ENCODE measurements around the gene RORB.

Gene RORB

GRCh38 chr9:74534841-74535240 lies 37.7 kb downstream of the RORB start:
- no peak for DNase-seq (ENCODE audit: low spot score)
- ChIA-PET CTCF (interaction anchor here (0.6 kb wide), 1 partner anchor 628 kb away, joined by 5 read pairs; no protein-coding TSS in a partner anchor), POLR2A (ENCODE audit: low non-redundant PET) (no interaction called here)
- H3K27ac ChIP-seq: no peak overlapping the region
- TF ChIP-seq CTCF (conservative IDR thresholded peaks at IDR 0.05; ENCODE audit: low read depth): no peak

- no peak overlapping the region for H3K27ac ChIP-seq
- ChIA-PET POLR2A (ENCODE audit: low non-redundant PET) (no interaction called here), CTCF (interaction anchor here (0.6 kb wide), 2 partner anchors 20 to 127 kb away, joined by 3 to 5 read pairs; no protein-coding TSS in a partner anchor)
- DNase-seq (ENCODE audit: low spot score): no peak
- TF ChIP-seq CTCF (conservative IDR thresholded peaks at IDR 0.05; ENCODE audit: low read depth): no peak
These were observed 46.0 kb downstream of the RORB start for GRCh38 chr9:74543145-74543544.

GRCh38 chr9:74551266-74551665 lies 54.1 kb downstream of the RORB start:
- POLR2A ChIA-PET (ENCODE audit: low non-redundant PET): no interaction called here

GRCh38 chr9:74554751-74555419 lies 57.8 kb downstream of the RORB start:
- ChIA-PET POLR2A (ENCODE audit: low non-redundant PET) (no interaction called here), CTCF (interaction anchor here (0.7 to 0.8 kb wide), 2 partner anchors 22 to 650 kb away, joined by 3 read pairs; no protein-coding TSS in a partner anchor)
- no peak overlapping the region for H3K27ac ChIP-seq
- TF ChIP-seq CTCF (conservative IDR thresholded peaks at IDR 0.05; ENCODE audit: low read depth): no peak
- no peak for DNase-seq (ENCODE audit: low spot score)

More at GRCh38 chr9:74551266-74551665, 54.1 kb downstream of the RORB start:
- TF ChIP-seq CTCF (conservative IDR thresholded peaks at IDR 0.05; ENCODE audit: low read depth): no peak
- no peak overlapping the region for H3K27ac ChIP-seq
- CTCF ChIA-PET: no interaction called here
- no peak for DNase-seq (ENCODE audit: low spot score)

GRCh38 chr9:74555565-74555964 lies 58.4 kb downstream of the RORB start:
- CTCF ChIA-PET: interaction anchor here (0.7 to 1.0 kb wide), 3 partner anchors 17 to 650 kb away, joined by 3 read pairs; no protein-coding TSS in a partner anchor
- no peak for DNase-seq (ENCODE audit: low spot score)
- POLR2A ChIA-PET (ENCODE audit: low non-redundant PET): no interaction called here
- no peak overlapping the region for H3K27ac ChIP-seq
- TF ChIP-seq CTCF (conservative IDR thresholded peaks at IDR 0.05; ENCODE audit: low read depth): no peak

GRCh38 chr9:74556685-74557084 lies 59.5 kb downstream of the RORB start:
- ChIA-PET POLR2A (ENCODE audit: low non-redundant PET) (no interaction called here), CTCF (interaction anchor here (1.0 kb wide), 1 partner anchor 16 kb away, joined by 3 read pairs; no protein-coding TSS in a partner anchor)
- DNase-seq (ENCODE audit: low spot score): no peak
- H3K27ac ChIP-seq: no peak overlapping the region
- no peak for TF ChIP-seq CTCF (conservative IDR thresholded peaks at IDR 0.05; ENCODE audit: low read depth)
